Lung (tissue), 12 donors: ENCODE results near the gene BBX. TPM values are rescaled to one million over a fixed set of nuclear protein-coding genes. Genes with fewer than 3 reads are reported as not detected.

ENCODE experiments used
- ATAC-seq: fragments of 200-7000 bp; cut with Tn5 transposase; one replicate; pipeline ENCODE4 v1.9.1; 2020; ENCODE audit warnings: moderate number of reproducible peaks; ENCODE audit not compliant: insufficient read depth, low FRiP score
- DNase-seq, 3 donors: peaks; one replicate each; pipeline ENCODE4 v3.0.0-alpha.2; 2013 to 2017
- H3K27ac ChIP-seq, 2 donors: one replicate each; pipeline ENCODE4 v1.5.1; 2013; ENCODE audit warnings: mild to moderate bottlenecking in 2 of 2, moderate library complexity in 2 of 2, control low read depth in 1 of 2, inconsistent platforms in 1 of 2, low read depth in 1 of 2, low read length in 1 of 2
- H3K27me3 ChIP-seq, 3 donors: one replicate each; pipeline ENCODE4 v1.5.1; 2013; ENCODE audit warnings: low read length in 2 of 3; ENCODE audit not compliant: control insufficient read depth in 3 of 3, insufficient read depth in 3 of 3
- H3K36me3 ChIP-seq, 4 donors: one replicate each; pipeline ENCODE4 v1.5.1; 2013; ENCODE audit warnings: low read length in 4 of 4, mild to moderate bottlenecking in 1 of 4, moderate library complexity in 1 of 4; ENCODE audit not compliant: control insufficient read depth in 4 of 4, insufficient read depth in 4 of 4
- H3K4me1 ChIP-seq, 5 donors: one replicate each; pipeline ENCODE4 v1.5.1; 2013; ENCODE audit warnings: low read length in 5 of 5, mild to moderate bottlenecking in 2 of 5, moderate library complexity in 1 of 5; ENCODE audit not compliant: control insufficient read depth in 5 of 5, insufficient read depth in 5 of 5
- H3K4me3 ChIP-seq: one replicate; pipeline ENCODE4 v1.5.1; 2013; ENCODE audit warnings: mild to moderate bottlenecking, control low read depth, moderate library complexity
- H3K9ac ChIP-seq, 2 donors: one replicate each; pipeline ENCODE4 v1.5.1; 2013; ENCODE audit warnings: low read length in 2 of 2, control low read depth in 1 of 2; ENCODE audit not compliant: insufficient read depth in 1 of 2
- H3K9me3 ChIP-seq, 4 donors: one replicate each; pipeline ENCODE4 v1.5.1; 2013; ENCODE audit warnings: low read length in 3 of 4, mild to moderate bottlenecking in 1 of 4, moderate library complexity in 1 of 4; ENCODE audit not compliant: control insufficient read depth in 4 of 4, insufficient read depth in 3 of 4
- WGBS, 2 donors: extraction: QIAGEN DNeasy Blood & Tissue Kit; methylation state at CpG; one replicate each; pipeline ENCODE4 v1.1.7; 2013; 5-methylcytosine and 5-hydroxymethylcytosine counted together
- polyA plus RNA-seq, 2 donors: library from polyadenylated mRNA; stranded (reverse); fragments of 200-250 nt; gene quantifications; one replicate each; pipeline ENCODE4 v1.2.1, GENCODE V29; 2013
- total RNA-seq, 2 donors: library from RNA; depleted of rRNA in 1 of 2; stranded (reverse); fragments of >200 nt in 1 of 2; gene quantifications; one replicate each; pipeline ENCODE4 v1.2.1, GENCODE V29; 2014 to 2021
- TF ChIP-seq, protein P1 (sequence below): IDR thresholded peaks from 2 replicates; pipeline ENCODE4 v1.5.1; 2012; ENCODE audit warnings: mild to moderate bottlenecking; ENCODE audit errors: control extremely low read depth, extremely low read depth
- donor health status: control.
- donor health status: control.
- donor health status: Bipolar disorder and iron deficiency.
- donor health status: healthy.
- donor health status: DM: yes; HTN: yes; CAD: no.

The BBX gene
- total and polyA plus RNA-seq, 4 donors: 6.3 to 93.3 (median 25.1) TPM

DNA sequence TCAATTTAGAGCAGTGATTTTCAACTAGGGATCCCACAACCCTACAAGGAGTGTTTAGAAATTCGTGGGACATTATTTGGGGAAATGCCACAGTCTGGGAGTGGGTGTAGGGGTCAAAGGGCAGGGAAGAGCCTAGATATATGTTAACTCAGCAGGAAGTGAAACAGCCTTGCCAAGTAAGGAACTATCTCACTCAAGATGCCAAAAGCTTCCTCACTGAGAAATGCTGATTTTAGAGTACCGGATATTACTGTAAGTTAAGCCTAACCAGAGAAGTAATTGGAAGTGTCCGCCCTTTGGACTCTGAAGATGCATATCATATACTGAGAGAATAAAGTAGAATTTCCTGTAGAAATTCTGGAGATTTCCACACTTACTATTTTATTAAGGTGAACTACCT is 158.6 kb downstream of the BBX start:
- H3K9me3 ChIP-seq: no peaks in the 10 kb centered on the region
- no peak overlapping the region for H3K9ac ChIP-seq
- WGBS, 2 donors: 71 to 73% methylated on average over 3 of the region's 3 CpGs
- ATAC-seq: peak; percentile 42
- peaks cover 0 to 26% (median 15%) of the 10 kb centered on the region in 5 donors for H3K4me1 ChIP-seq
- peak overlapping the region in 1 of 2 donors; percentile 56 for H3K27ac ChIP-seq
- no peak overlapping the region for H3K4me3 ChIP-seq
- DNase-seq: no peak
- TF ChIP-seq, protein P1, sequence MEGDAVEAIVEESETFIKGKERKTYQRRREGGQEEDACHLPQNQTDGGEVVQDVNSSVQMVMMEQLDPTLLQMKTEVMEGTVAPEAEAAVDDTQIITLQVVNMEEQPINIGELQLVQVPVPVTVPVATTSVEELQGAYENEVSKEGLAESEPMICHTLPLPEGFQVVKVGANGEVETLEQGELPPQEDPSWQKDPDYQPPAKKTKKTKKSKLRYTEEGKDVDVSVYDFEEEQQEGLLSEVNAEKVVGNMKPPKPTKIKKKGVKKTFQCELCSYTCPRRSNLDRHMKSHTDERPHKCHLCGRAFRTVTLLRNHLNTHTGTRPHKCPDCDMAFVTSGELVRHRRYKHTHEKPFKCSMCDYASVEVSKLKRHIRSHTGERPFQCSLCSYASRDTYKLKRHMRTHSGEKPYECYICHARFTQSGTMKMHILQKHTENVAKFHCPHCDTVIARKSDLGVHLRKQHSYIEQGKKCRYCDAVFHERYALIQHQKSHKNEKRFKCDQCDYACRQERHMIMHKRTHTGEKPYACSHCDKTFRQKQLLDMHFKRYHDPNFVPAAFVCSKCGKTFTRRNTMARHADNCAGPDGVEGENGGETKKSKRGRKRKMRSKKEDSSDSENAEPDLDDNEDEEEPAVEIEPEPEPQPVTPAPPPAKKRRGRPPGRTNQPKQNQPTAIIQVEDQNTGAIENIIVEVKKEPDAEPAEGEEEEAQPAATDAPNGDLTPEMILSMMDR: no peak
- no peaks in the 10 kb centered on the region for H3K27me3 ChIP-seq
- no peaks in the 10 kb centered on the region for H3K36me3 ChIP-seq

DNA sequence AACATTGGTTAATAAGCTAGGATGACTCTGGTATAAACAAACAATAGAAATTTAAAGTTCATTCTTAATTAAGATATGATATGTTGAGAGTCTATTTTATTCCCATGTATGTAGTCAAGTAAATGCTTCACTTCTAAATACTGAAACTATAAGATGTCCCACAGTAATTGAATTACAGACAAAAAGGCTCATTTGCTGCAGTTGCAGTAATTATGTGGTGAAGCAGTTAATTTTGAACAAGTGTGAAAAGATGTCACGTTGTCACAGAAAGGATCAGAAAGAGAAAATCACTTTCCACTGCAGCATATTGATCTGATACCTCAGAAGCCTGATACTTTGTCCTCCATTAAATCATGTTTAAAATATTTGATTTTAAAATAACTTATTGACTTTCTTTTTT is 159.8 kb downstream of the BBX start:
- no peaks in the 10 kb centered on the region for H3K27me3 ChIP-seq
- ATAC-seq (no peak), DNase-seq (no peak)
- no peak overlapping the region for H3K4me3 ChIP-seq
- H3K9ac ChIP-seq: no peak overlapping the region
- no peaks in the 10 kb centered on the region for H3K36me3 ChIP-seq
- H3K9me3 ChIP-seq: no peaks in the 10 kb centered on the region
- TF ChIP-seq, protein P1: no peak
- H3K27ac ChIP-seq: peak overlapping the region in 1 of 2 donors; percentile 40
- H3K4me1 ChIP-seq: peaks cover 0 to 26% (median 15%) of the 10 kb centered on the region in 5 donors
- WGBS, 2 donors: 87 to 89% methylated on average over 1 of the region's 1 CpG

DNA sequence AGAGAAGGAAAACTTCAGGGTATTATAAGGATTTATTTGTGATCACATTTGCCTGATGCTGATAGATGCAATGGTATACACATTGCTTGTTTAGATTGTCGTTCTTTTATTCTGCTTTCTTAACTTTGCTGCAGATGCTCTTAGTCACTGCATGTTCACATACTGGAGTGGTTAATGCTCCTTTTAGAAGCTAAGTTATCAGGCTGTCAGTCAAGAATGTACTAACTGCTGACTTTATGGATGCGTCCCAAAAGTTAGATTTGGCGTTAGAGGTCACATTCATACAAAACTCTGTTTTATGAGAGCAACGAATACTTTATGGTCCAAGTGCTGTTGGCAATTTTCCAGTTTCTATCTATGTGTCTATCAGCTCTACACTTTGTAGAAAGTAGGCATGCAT is 160.7 kb downstream of the BBX start:
- no peaks in the 10 kb centered on the region for H3K27me3 ChIP-seq
- DNase-seq (peak in 2 of 3 donors; percentile 32 to 42), ATAC-seq (no peak)
- peak overlapping the region in 1 of 2 donors; percentile 45 for H3K27ac ChIP-seq
- H3K9ac ChIP-seq: no peak overlapping the region
- no peaks in the 10 kb centered on the region for H3K36me3 ChIP-seq
- peaks cover 0 to 26% (median 15%) of the 10 kb centered on the region in 5 donors for H3K4me1 ChIP-seq
- TF ChIP-seq, protein P1: no peak
- no peaks in the 10 kb centered on the region for H3K9me3 ChIP-seq
- H3K4me3 ChIP-seq: no peak overlapping the region
- 69 to 89% methylated on average over 4 of the region's 4 CpGs for WGBS, 2 donors

DNA sequence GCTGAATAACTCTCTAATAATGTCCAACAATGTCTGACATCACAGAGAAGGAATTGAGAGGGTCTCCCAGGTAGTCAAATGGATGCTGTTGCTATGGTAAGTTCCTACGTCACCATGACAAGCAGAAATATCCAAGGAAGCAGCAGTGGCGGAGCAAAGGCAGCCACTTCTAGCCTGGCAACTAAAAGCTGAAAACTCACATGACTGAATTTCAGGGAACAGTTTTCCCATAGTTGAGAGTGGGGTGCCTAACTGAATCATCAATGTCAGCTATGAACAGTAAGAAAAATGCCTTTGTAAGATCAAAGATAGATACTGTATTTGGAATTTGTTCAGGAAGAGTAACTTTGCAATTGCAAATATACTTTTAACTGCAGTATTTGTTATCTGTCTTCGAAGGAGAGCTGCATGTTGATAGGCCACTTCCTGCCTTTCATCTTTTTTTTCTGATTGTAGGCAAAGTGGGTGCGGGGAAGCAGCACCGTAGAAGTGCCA is 161.7 kb downstream of the BBX start:
- H3K9ac ChIP-seq: no peak overlapping the region
- TF ChIP-seq, protein P1: no peak
- DNase-seq: peak in 1 of 3 donors; percentile 52

More for the DNA sequence above, 161.7 kb downstream of the BBX start:
- ATAC-seq: no peak
- peaks cover 0 to 26% (median 15%) of the 10 kb centered on the region in 5 donors for H3K4me1 ChIP-seq
- WGBS, 2 donors: 43 to 49% methylated on average over 5 of the region's 5 CpGs
- peak overlapping the region in 1 of 2 donors; percentile 70 for H3K27ac ChIP-seq
- H3K27me3 ChIP-seq: no peaks in the 10 kb centered on the region
- no peaks in the 10 kb centered on the region for H3K9me3 ChIP-seq
- H3K36me3 ChIP-seq: no peaks in the 10 kb centered on the region
- H3K4me3 ChIP-seq: no peak overlapping the region
